ENCODE results near the gene ZC3H18.

- TF ChIP-seq CTCF (IDR thresholded peaks at IDR 0.05; ENCODE audit: low read depth, low read length) (no peak), MYC (IDR thresholded peaks at IDR 0.05; ENCODE audit: low read depth, low read length) (no peak), POLR2A (IDR thresholded peaks at IDR 0.05; ENCODE audit: extremely low read depth, insufficient read length) (no peak), MAX (IDR thresholded peaks at IDR 0.05; ENCODE audit: low read depth, low read length) (no peak)
Observed at GRCh38 chr16:88626646-88627045, 56.4 kb downstream of the ZC3H18 start.

Data from NB4 (cell line).